ENCODE data around the gene OR2AK2.

GRCh38 chr1:248015803-248016202 is 50.8 kb downstream of the OR2AK2 start:
- TF ChIP-seq EZH2 (IDR thresholded peaks at IDR 0.05; ENCODE audit: low read depth, unreplicated experiment) = no peak
- no peak for TF ChIP-seq CREB1 (CRISPR knock-in tag; IDR thresholded peaks at IDR 0.05; ENCODE audit: low read depth)
- TF ChIP-seq CTCF (conservative IDR thresholded peaks at IDR 0.05; ENCODE audit: low read depth in 2 of 2) = no peak
- TF ChIP-seq ZNF114 (CRISPR knock-in tag; IDR thresholded peaks at IDR 0.05) = no peak
- no peak for TF ChIP-seq POLR2AphosphoS5 (IDR thresholded peaks at IDR 0.05; ENCODE audit: low read depth)
- TF ChIP-seq REST (IDR thresholded peaks at IDR 0.05; ENCODE audit: unreplicated experiment) = no peak
- no peak for TF ChIP-seq EZH2phosphoT487 (IDR thresholded peaks at IDR 0.05; ENCODE audit: unreplicated experiment)
- no peak for TF ChIP-seq ZNF462 (CRISPR knock-in tag; IDR thresholded peaks at IDR 0.05)
